H1 (cell line): ENCODE measurements around the gene PDE4D. TPM values are rescaled to one million over a fixed set of nuclear protein-coding genes. Genes with fewer than 3 reads are reported as not detected.

ENCODE experiments used
- CTCF ChIA-PET: fragments of 300-600 bp; sonication (Branson Sonifier 250); formaldehyde crosslinking; loops from one replicate; lab custom pipeline; 2021; ENCODE audit not compliant: partially characterized antibody; lab: Charles Lee
- POLR2A ChIA-PET: fragments of 300-600 bp; sonication (Branson Sonifier 250); formaldehyde crosslinking; loops from one replicate; lab custom pipeline; 2021; ENCODE audit warnings: inconsistent platforms; ENCODE audit not compliant: partially characterized antibody; lab: Charles Lee
- DNase-seq, 2 experiments: peaks; one replicate each; pipeline versions ENCODE4 v3.0.0 to v3.0.0-alpha.2; 2010 to 2022; ENCODE audit warnings: low spot score in 2 of 2, low read depth in 1 of 2, mixed read lengths in 1 of 2
- FAIRE-seq: peaks from 2 replicates; lab custom pipeline; 2011; peaks lifted over from hg19 to GRCh38; lab: Jason Lieb, UNC
- H2AFZ ChIP-seq: 2 replicates; pipeline ENCODE4 v1.8.1; 2012; ENCODE audit warnings: low read length, inconsistent platforms
- H2AK5ac ChIP-seq: 2 replicates; pipeline ENCODE4 v1.6.1; 2013; ENCODE audit warnings: low read depth, low read length
- H2BK120ac ChIP-seq: replicated peaks from 2 replicates; pipeline ENCODE3; 2013; ENCODE audit warnings: low read depth, low read length, inconsistent platforms
- H2BK12ac ChIP-seq: 2 replicates; pipeline ENCODE4 v1.6.1; 2013; ENCODE audit warnings: low read depth, low read length
- H2BK15ac ChIP-seq: 2 replicates; pipeline ENCODE4 v1.6.1; 2013; ENCODE audit warnings: low read length
- H2BK20ac ChIP-seq: 2 replicates; pipeline ENCODE4 v1.6.1; 2013; ENCODE audit warnings: low read length
- H2BK5ac ChIP-seq: 2 replicates; pipeline ENCODE4 v1.6.1; 2013; ENCODE audit warnings: low read depth, low read length
- H3K14ac ChIP-seq: 2 replicates; pipeline ENCODE4 v1.6.1; 2013; ENCODE audit warnings: inconsistent platforms; ENCODE audit not compliant: insufficient read length
- H3K18ac ChIP-seq: 2 replicates; pipeline ENCODE4 v1.6.1; 2013; ENCODE audit warnings: low read length; ENCODE audit errors: extremely low read depth
- H3K23ac ChIP-seq: 2 replicates; pipeline ENCODE4 v1.6.1; 2013; ENCODE audit warnings: inconsistent platforms; ENCODE audit not compliant: insufficient read length
- H3K23me2 ChIP-seq: 2 replicates; pipeline ENCODE4 v1.6.1; 2013; ENCODE audit warnings: low read depth, low read length
- H3K27ac ChIP-seq: 2 replicates; pipeline ENCODE4 v1.6.1; 2011; ENCODE audit warnings: low read depth, low read length, inconsistent platforms
- H3K27me3 ChIP-seq, 4 experiments: replicated peaks in 1 of 4; 1 replicate in 1 of 4; 2 replicates in 3 of 4; pipeline versions ENCODE4 v1.6.1 to v1.8.1; 2011 to 2013; ENCODE audit warnings: low read length in 3 of 4, mild to moderate bottlenecking in 3 of 4, inconsistent platforms in 2 of 4, mixed read lengths in 2 of 4, moderate library complexity in 1 of 4; ENCODE audit not compliant: control insufficient read depth in 3 of 4, insufficient read depth in 3 of 4; ENCODE audit errors: extremely low read depth in 1 of 4
- H3K36me3 ChIP-seq, 4 experiments: 2 replicates each; pipeline versions ENCODE4 v1.6.1 to v1.8.1; 2011 to 2013; ENCODE audit warnings: mild to moderate bottlenecking in 4 of 4, low read length in 3 of 4, moderate library complexity in 2 of 4, control low read depth in 1 of 4, inconsistent platforms in 1 of 4; ENCODE audit not compliant: insufficient read depth in 4 of 4, control insufficient read depth in 2 of 4
- H3K4ac ChIP-seq: replicated peaks from 2 replicates; pipeline ENCODE3; 2013; ENCODE audit warnings: low read length, low read depth, mixed read lengths, inconsistent platforms; ENCODE audit not compliant: insufficient read length
- H3K4me1 ChIP-seq, 4 experiments: replicated peaks in 1 of 4; 1 replicate in 1 of 4; 2 replicates in 3 of 4; pipeline versions ENCODE4 v1.6.1 to v1.8.1; 2011 to 2013; ENCODE audit warnings: low read length in 3 of 4, inconsistent platforms in 2 of 4, mixed read lengths in 1 of 4; ENCODE audit not compliant: insufficient read depth in 4 of 4, control insufficient read depth in 3 of 4
- H3K4me2 ChIP-seq, 2 experiments: 2 replicates each; pipeline versions ENCODE4 v1.6.1 to v1.8.1; 2011 to 2013; ENCODE audit warnings: low read depth in 2 of 2, low read length in 2 of 2, control low read depth in 1 of 2, inconsistent platforms in 1 of 2, mild to moderate bottlenecking in 1 of 2; ENCODE audit not compliant: insufficient read depth in 1 of 2
- H3K4me3 ChIP-seq, 4 experiments: fragments of 200-600, 300-600 bp in 1 of 4; sonication (generic), shearing (Covaris generic), sonication (Bioruptor Twin) in 1 of 4; 2 replicates each; pipeline versions ENCODE4 v1.5.1 to v1.8.1; 2011 to 2016; ENCODE audit warnings: low read length in 4 of 4, low read depth in 3 of 4, control low read depth in 2 of 4, inconsistent platforms in 2 of 4, mild to moderate bottlenecking in 2 of 4, mixed read lengths in 1 of 4, moderate library complexity in 1 of 4; ENCODE audit not compliant: insufficient read depth in 2 of 4; ENCODE audit errors: extremely low read depth in 1 of 4
- H3K56ac ChIP-seq: replicated peaks from 2 replicates; pipeline ENCODE3; 2013; ENCODE audit warnings: low read depth, mild to moderate bottlenecking, mixed read lengths, low read length, inconsistent platforms; ENCODE audit not compliant: insufficient read length
- H3K79me1 ChIP-seq: 2 replicates; pipeline ENCODE4 v1.6.1; 2013; ENCODE audit warnings: low read depth, low read length, control low read depth
- H3K79me2 ChIP-seq, 2 experiments: 2 replicates each; pipeline versions ENCODE4 v1.6.1 to v1.8.1; 2012 to 2013; ENCODE audit warnings: low read length in 2 of 2, mild to moderate bottlenecking in 2 of 2, inconsistent platforms in 1 of 2; ENCODE audit not compliant: insufficient read depth in 2 of 2, control insufficient read depth in 1 of 2
- H3K9ac ChIP-seq, 4 experiments: replicated peaks in 1 of 4; 1 replicate in 1 of 4; 2 replicates in 3 of 4; pipeline versions ENCODE4 v1.6.1 to v1.8.1; 2011 to 2013; ENCODE audit warnings: low read depth in 3 of 4, low read length in 3 of 4, control low read depth in 2 of 4, mild to moderate bottlenecking in 2 of 4, moderate library complexity in 2 of 4, inconsistent platforms in 1 of 4; ENCODE audit errors: extremely low read depth in 1 of 4
- H3K9me3 ChIP-seq, 2 experiments: 2 replicates each; pipeline versions ENCODE4 v1.6.1 to v1.8.1; 2012 to 2013; ENCODE audit warnings: mild to moderate bottlenecking in 2 of 2, moderate library complexity in 2 of 2, control low read depth in 1 of 2, inconsistent platforms in 1 of 2, low read depth in 1 of 2, low read length in 1 of 2, mixed read lengths in 1 of 2; ENCODE audit not compliant: insufficient read depth in 2 of 2
- H4K20me1 ChIP-seq, 2 experiments: replicated peaks in 1 of 2; 2 replicates each; pipeline versions ENCODE3 to v1.8.1; 2011 to 2013; ENCODE audit warnings: inconsistent platforms in 2 of 2, low read length in 2 of 2, mild to moderate bottlenecking in 1 of 2; ENCODE audit not compliant: insufficient read depth in 2 of 2, control insufficient read depth in 1 of 2
- H4K5ac ChIP-seq: 2 replicates; pipeline ENCODE4 v1.6.1; 2013; ENCODE audit warnings: low read length, low read depth, mixed read lengths, inconsistent platforms; ENCODE audit not compliant: insufficient read length
- H4K8ac ChIP-seq: 2 replicates; pipeline ENCODE4 v1.8.0; 2013; ENCODE audit warnings: mild to moderate bottlenecking, moderate library complexity, low read length, inconsistent platforms; ENCODE audit not compliant: insufficient read depth; ENCODE audit errors: extremely low read depth
- H4K91ac ChIP-seq: replicated peaks from 2 replicates; pipeline ENCODE3; 2013; ENCODE audit warnings: low read length, mixed read lengths, inconsistent platforms; ENCODE audit not compliant: insufficient read length
- CBX8 ChIP-seq: fragments of 300-800, 300-1000 bp; sonication (generic); IDR thresholded peaks from 2 replicates; pipeline ENCODE4 v1.7.1; 2016; ENCODE audit warnings: low read depth, low read length, borderline replicate concordance
- CREB1 ChIP-seq: IDR thresholded peaks from 2 replicates; pipeline ENCODE4 v1.6.1; 2012; ENCODE audit warnings: inconsistent platforms
- CTBP2 ChIP-seq: IDR thresholded peaks from 2 replicates; pipeline ENCODE4 v1.7.0; 2011; ENCODE audit warnings: borderline replicate concordance, mild to moderate bottlenecking, moderate library complexity, mixed read lengths, low read length; ENCODE audit not compliant: insufficient read depth, insufficient read length
- HDAC2 ChIP-seq, 2 experiments: fragments of 300-600 bp in 1 of 2; sonication (generic) in 1 of 2; IDR thresholded peaks; 2 replicates each; pipeline ENCODE4 v1.6.1; 2011 to 2012; ENCODE audit warnings: low read depth in 2 of 2, low read length in 2 of 2, mild to moderate bottlenecking in 2 of 2, moderate library complexity in 2 of 2, borderline replicate concordance in 1 of 2, inconsistent platforms in 1 of 2
- NANOG ChIP-seq: IDR thresholded peaks from 2 replicates; pipeline ENCODE4 v1.6.1; 2011; ENCODE audit warnings: low read length, low read depth, mild to moderate bottlenecking, inconsistent platforms; ENCODE audit not compliant: insufficient read depth, poor library complexity, severe bottlenecking
- POLR2A ChIP-seq, 2 experiments: IDR thresholded peaks; 1 replicate in 1 of 2; 2 replicates in 1 of 2; pipeline ENCODE4 v1.6.1; 2011; ENCODE audit warnings: low read depth in 2 of 2, low read length in 2 of 2, mild to moderate bottlenecking in 2 of 2; ENCODE audit errors: control extremely low read depth in 1 of 2
- SIX5 ChIP-seq: IDR thresholded peaks from 2 replicates; pipeline ENCODE4 v1.6.1; 2011; ENCODE audit warnings: mild to moderate bottlenecking, low read depth, low read length
- SP4 ChIP-seq: IDR thresholded peaks from 2 replicates; pipeline ENCODE4 v1.6.1; 2012; ENCODE audit warnings: low read length, inconsistent platforms
- TBP ChIP-seq: IDR thresholded peaks from 2 replicates; pipeline ENCODE4 v1.6.1; 2011; ENCODE audit warnings: low read depth, low read length, improper control_type of control experiment
- YY1 ChIP-seq: IDR thresholded peaks from 2 replicates; pipeline ENCODE4 v1.6.1; 2011; ENCODE audit warnings: low read depth, mild to moderate bottlenecking, low read length
- WGBS, 2 experiments: shearing (Covaris generic) in 1 of 2; methylation state at CpG; one replicate each; pipeline versions ENCODE4 v1.1.6 to v1.1.7; 2013 to 2015; ENCODE audit warnings: low lambda C conversion rate in 2 of 2, mixed read lengths in 2 of 2, inconsistent platforms in 1 of 2, low coverage in 1 of 2, missing lambda C conversion rate in 1 of 2; ENCODE audit not compliant: insufficient replicate concordance in 2 of 2, insufficient coverage in 1 of 2, insufficient read length in 1 of 2; ENCODE audit errors: extremely low coverage in 1 of 2, missing lambda C conversion rate in 1 of 2; 5-methylcytosine and 5-hydroxymethylcytosine counted together
- polyA plus RNA-seq, 7 experiments: library from polyadenylated mRNA; depleted of rRNA in 3 of 7; stranded (reverse) in 5 of 7; unstranded in 2 of 7; fragments of >200 nt in 5 of 7; fragments of 200-250 nt in 2 of 7; gene quantifications; 1 replicate in 5 of 7; 2 replicates in 1 of 7; 4 replicates in 1 of 7; pipeline versions ENCODE4 v1.2.1 to v1.2.3, GENCODE V29; 2011 to 2013; ENCODE audit warnings: missing spikeins in 2 of 7, mixed read lengths in 2 of 7
- total RNA-seq: library from RNA; stranded (reverse); fragmentation: NEBNext Ultra II Directional; extraction: Animal tissue kit (Norgen Biotek cat#: 25700); gene quantifications from 2 replicates; pipeline ENCODE4 v1.2.1, GENCODE V29; 2021
- TF ChIP-seq, protein P1 (sequence below): IDR thresholded peaks from 2 replicates; pipeline ENCODE4 v1.6.1; 2012; ENCODE audit warnings: inconsistent platforms

PDE4D gene
- total and polyA plus RNA-seq, 2 of the 8 experiments (the other 6 are each of a cell fraction or from before 2014, with no cell fraction given), result 2.3 to 3.7 TPM

GRCh38 chr5:59725392-59725767 lies 168.1 kb downstream of the PDE4D start:
- Histone ChIP-seq H3K9ac (no peak overlapping the region), H4K91ac (no peak overlapping the region), H3K27ac (no peak overlapping the region), H3K27me3 (no peaks in the 10 kb centered on the region), H3K56ac (no peak overlapping the region), H2BK15ac (no peak overlapping the region), H2AK5ac (no peak overlapping the region), H4K5ac (no peak overlapping the region), H4K8ac (no peak overlapping the region), H2BK5ac (no peak overlapping the region), H3K9me3 (no peaks in the 10 kb centered on the region), H2AFZ (no peak overlapping the region), H3K79me2 (no peaks in the 10 kb centered on the region), H2BK12ac (no peak overlapping the region), H2BK20ac (no peak overlapping the region), H3K36me3 (no peaks in the 10 kb centered on the region), H3K14ac (no peak overlapping the region), H3K4ac (no peak overlapping the region), H2BK120ac (no peak overlapping the region), H3K4me3 (no peak overlapping the region), H3K23me2 (no peaks in the 10 kb centered on the region), H3K18ac (no peak overlapping the region), H3K23ac (no peak overlapping the region), H3K79me1 (no peaks in the 10 kb centered on the region), H4K20me1 (no peaks in the 10 kb centered on the region), H3K4me1 (no peaks in the 10 kb centered on the region; a peak in 2 of 7 replicates), H3K4me2 (no peak overlapping the region)
- POLR2A ChIA-PET, result no interaction called here
- DNase-seq, result no peak
- 100% methylated on average over 1 of the region's 1 CpG; no CpG with 5 or more reads in 1 of the 2 experiments for WGBS, 2 experiments
- FAIRE-seq, result no peak
- TF ChIP-seq NANOG (no peak), CBX8 (no peak), SP4 (no peak), HDAC2 (IDR thresholded peaks at IDR 0.05; ENCODE audit: borderline replicate concordance in 1 of 2, low read depth in 2 of 2, low read length in 2 of 2) (no peak), POLR2A (IDR thresholded peaks at IDR 0.05; ENCODE audit: control extremely low read depth in 1 of 2, low read depth in 2 of 2, low read length in 2 of 2) (no peak), YY1 (no peak), CTBP2 (no peak), SIX5 (no peak), CREB1 (no peak), TBP (no peak)
- TF ChIP-seq, protein P1, sequence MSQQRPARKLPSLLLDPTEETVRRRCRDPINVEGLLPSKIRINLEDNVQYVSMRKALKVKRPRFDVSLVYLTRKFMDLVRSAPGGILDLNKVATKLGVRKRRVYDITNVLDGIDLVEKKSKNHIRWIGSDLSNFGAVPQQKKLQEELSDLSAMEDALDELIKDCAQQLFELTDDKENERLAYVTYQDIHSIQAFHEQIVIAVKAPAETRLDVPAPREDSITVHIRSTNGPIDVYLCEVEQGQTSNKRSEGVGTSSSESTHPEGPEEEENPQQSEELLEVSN, result no peak
- CTCF ChIA-PET, result interaction anchor here (0.7 to 4.4 kb wide), 9 partner anchors 24 to 1245 kb away, joined by 3 to 26 read pairs (median 4); no protein-coding TSS in a partner anchor
